ENCODE results near the gene TULP4.
"Not testable (repeated sequence)": the region's sequence is repeated elsewhere in the genome, so short reads cannot be mapped to it uniquely, and the experiment has no call there.

DNA sequence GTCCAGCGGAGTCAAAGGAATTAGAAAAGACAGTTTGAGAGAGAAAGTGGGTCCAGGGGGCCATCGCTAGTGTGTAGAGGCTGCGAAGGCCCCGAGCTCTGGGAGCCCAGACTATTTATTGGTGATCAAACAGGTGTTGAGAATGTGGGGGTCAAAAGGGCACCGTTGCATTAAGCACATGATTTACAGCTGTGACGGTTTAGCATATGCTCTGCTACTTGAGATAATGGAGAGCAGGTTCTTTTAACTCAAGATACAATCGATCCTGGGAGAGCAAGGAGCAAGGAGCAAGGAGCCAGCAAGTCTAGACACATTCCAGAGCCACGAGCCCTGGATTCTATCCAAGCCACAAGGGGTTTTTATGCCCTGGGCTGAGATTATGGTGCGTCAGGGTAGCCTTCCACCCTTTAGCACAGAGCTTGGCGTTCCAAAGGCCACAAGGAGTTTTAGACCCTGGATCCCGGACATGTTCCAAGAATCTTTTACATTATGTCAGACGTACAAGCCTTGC is 93.1 kb downstream of the TULP4 start:
- TF ChIP-seq, protein P1, sequence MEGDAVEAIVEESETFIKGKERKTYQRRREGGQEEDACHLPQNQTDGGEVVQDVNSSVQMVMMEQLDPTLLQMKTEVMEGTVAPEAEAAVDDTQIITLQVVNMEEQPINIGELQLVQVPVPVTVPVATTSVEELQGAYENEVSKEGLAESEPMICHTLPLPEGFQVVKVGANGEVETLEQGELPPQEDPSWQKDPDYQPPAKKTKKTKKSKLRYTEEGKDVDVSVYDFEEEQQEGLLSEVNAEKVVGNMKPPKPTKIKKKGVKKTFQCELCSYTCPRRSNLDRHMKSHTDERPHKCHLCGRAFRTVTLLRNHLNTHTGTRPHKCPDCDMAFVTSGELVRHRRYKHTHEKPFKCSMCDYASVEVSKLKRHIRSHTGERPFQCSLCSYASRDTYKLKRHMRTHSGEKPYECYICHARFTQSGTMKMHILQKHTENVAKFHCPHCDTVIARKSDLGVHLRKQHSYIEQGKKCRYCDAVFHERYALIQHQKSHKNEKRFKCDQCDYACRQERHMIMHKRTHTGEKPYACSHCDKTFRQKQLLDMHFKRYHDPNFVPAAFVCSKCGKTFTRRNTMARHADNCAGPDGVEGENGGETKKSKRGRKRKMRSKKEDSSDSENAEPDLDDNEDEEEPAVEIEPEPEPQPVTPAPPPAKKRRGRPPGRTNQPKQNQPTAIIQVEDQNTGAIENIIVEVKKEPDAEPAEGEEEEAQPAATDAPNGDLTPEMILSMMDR (IDR thresholded peaks at IDR 0.05), result not testable (repeated sequence)
- TF ChIP-seq POLR2AphosphoS5, POLR2A (IDR thresholded peaks at IDR 0.05): not testable (repeated sequence)

All from prostate gland (tissue), 2 donors.